ENCODE data around the gene DOC2B. TPM values are rescaled to one million over a fixed set of nuclear protein-coding genes. Genes with fewer than 3 reads are reported as not detected.
"Not testable (repeated sequence)": the region's sequence is repeated elsewhere in the genome, so short reads cannot be mapped to it uniquely, and the experiment has no call there.

The DOC2B gene
- polyA plus RNA-seq, 6 donors from 2014 or later = not detected

GRCh38 chr17:219696-220095 lies 38.2 kb upstream of the DOC2B start:
- H3K36me3 Mint-ChIP-seq = no peaks in the 10 kb centered on the region
- ATAC-seq (ENCODE audit: low read depth in 2 of 2) = no peak
- no peak for DNase-seq

GRCh38 chr17:218432-219110 lies 37.1 kb upstream of the DOC2B start:
- DNase-seq (no peak), ATAC-seq (ENCODE audit: low read depth in 2 of 2) (no peak)
- H3K4me1 Mint-ChIP-seq = no peaks in the 10 kb centered on the region
- no peaks in the 10 kb centered on the region for H3K36me3 Mint-ChIP-seq
- no peaks in the 10 kb centered on the region for H3K9me3 Mint-ChIP-seq
- H3K4me3 Mint-ChIP-seq = peak overlapping the region in 1 of 8 donors; percentile 2
- H3K27me3 Mint-ChIP-seq = no peaks in the 10 kb centered on the region
- no peak overlapping the region for H3K27ac Mint-ChIP-seq

More at GRCh38 chr17:219696-220095, 38.2 kb upstream of the DOC2B start:
- Mint-ChIP-seq H3K4me1 (no peaks in the 10 kb centered on the region), H3K9me3 (peaks cover 0 to 3% (median 0%) of the 10 kb centered on the region in 7 donors), H3K4me3 (no peak overlapping the region), H3K27me3 (no peaks in the 10 kb centered on the region), H3K27ac (no peak overlapping the region)

GRCh38 chr17:216625-217024 lies 35.2 kb upstream of the DOC2B start:
- Mint-ChIP-seq H3K4me1 (no peaks in the 10 kb centered on the region), H3K27ac (peak overlapping the region in 1 of 6 donors; percentile 68), H3K4me3 (peak overlapping the region in 3 of 8 donors; percentile 16 to 81 (median 55)), H3K36me3 (no peaks in the 10 kb centered on the region), H3K27me3 (no peaks in the 10 kb centered on the region), H3K9me3 (no peaks in the 10 kb centered on the region)
- DNase-seq (no peak), ATAC-seq (ENCODE audit: low read depth in 2 of 2) (no peak)

GRCh38 chr17:215563-216478 lies 34.4 kb upstream of the DOC2B start:
- peak in 1 of 2 donors; percentile 20 for ATAC-seq (ENCODE audit: low read depth in 2 of 2)

GRCh38 chr17:214881-215331 lies 33.5 kb upstream of the DOC2B start:
- H3K36me3 Mint-ChIP-seq = no peaks in the 10 kb centered on the region
- peak overlapping the region in 1 of 6 donors; percentile 80 for H3K27ac Mint-ChIP-seq
- peak overlapping the region in 3 of 8 donors; percentile 52 to 89 (median 86) for H3K4me3 Mint-ChIP-seq

More at GRCh38 chr17:215563-216478, 34.4 kb upstream of the DOC2B start:
- not testable (repeated sequence) for H3K4me1 Mint-ChIP-seq, DNase-seq, H3K36me3 Mint-ChIP-seq, H3K9me3 Mint-ChIP-seq, H3K27me3 Mint-ChIP-seq
- Mint-ChIP-seq H3K27ac (peak overlapping the region in 2 of 6 donors; percentile 77 to 80), H3K4me3 (peak overlapping the region in 3 of 8 donors; percentile 52 to 89 (median 86))

GRCh38 chr17:213286-214105 lies 32.0 kb upstream of the DOC2B start:
- no peaks in the 10 kb centered on the region for H3K36me3 Mint-ChIP-seq
- no peak overlapping the region for H3K4me3 Mint-ChIP-seq
- peaks cover 0 to 6% (median 3%) of the 10 kb centered on the region in 7 donors for H3K9me3 Mint-ChIP-seq
- H3K27ac Mint-ChIP-seq = no peak overlapping the region
- H3K4me1 Mint-ChIP-seq = no peaks in the 10 kb centered on the region
- H3K27me3 Mint-ChIP-seq = no peaks in the 10 kb centered on the region
- DNase-seq = no peak
- ATAC-seq (ENCODE audit: low read depth in 2 of 2) = no peak

More at GRCh38 chr17:214881-215331, 33.5 kb upstream of the DOC2B start:
- Mint-ChIP-seq H3K9me3 (peaks cover 0 to 3% (median 0%) of the 10 kb centered on the region in 7 donors), H3K27me3 (no peaks in the 10 kb centered on the region), H3K4me1 (no peaks in the 10 kb centered on the region)
- DNase-seq (no peak), ATAC-seq (ENCODE audit: low read depth in 2 of 2) (no peak)

- Mint-ChIP-seq H3K9me3 (peaks cover 0 to 17% (median 8%) of the 10 kb centered on the region in 7 donors), H3K27ac (no peak overlapping the region), H3K4me3 (no peak overlapping the region), H3K36me3 (peaks cover 0 to 7% of the 10 kb centered on the region in 2 donors), H3K4me1 (no peaks in the 10 kb centered on the region), H3K27me3 (peaks cover 0 to 8% (median 0%) of the 10 kb centered on the region in 3 donors)
- no peak for DNase-seq
- ATAC-seq (ENCODE audit: low read depth in 2 of 2) = no peak
These were observed 29.0 kb upstream of the DOC2B start for GRCh38 chr17:210402-210801.

GRCh38 chr17:208429-208828 lies 27.0 kb upstream of the DOC2B start:
- H3K9me3 Mint-ChIP-seq = peaks cover 0 to 17% (median 8%) of the 10 kb centered on the region in 7 donors
- no peaks in the 10 kb centered on the region for H3K4me1 Mint-ChIP-seq
- DNase-seq = no peak
- no peak overlapping the region for H3K27ac Mint-ChIP-seq
- peaks cover 0 to 7% of the 10 kb centered on the region in 2 donors for H3K36me3 Mint-ChIP-seq
- ATAC-seq (ENCODE audit: low read depth in 2 of 2) = no peak
- peaks cover 0 to 8% (median 0%) of the 10 kb centered on the region in 3 donors for H3K27me3 Mint-ChIP-seq
- no peak overlapping the region for H3K4me3 Mint-ChIP-seq

GRCh38 chr17:207775-208174 lies 26.3 kb upstream of the DOC2B start:
- ATAC-seq (ENCODE audit: low read depth in 2 of 2) = no peak
- no peaks in the 10 kb centered on the region for H3K4me1 Mint-ChIP-seq
- no peak for DNase-seq
- H3K9me3 Mint-ChIP-seq = peaks cover 0 to 17% (median 8%) of the 10 kb centered on the region in 7 donors
- no peak overlapping the region for H3K4me3 Mint-ChIP-seq
- peaks cover 0 to 7% of the 10 kb centered on the region in 2 donors for H3K36me3 Mint-ChIP-seq
- H3K27ac Mint-ChIP-seq = no peak overlapping the region
- peaks cover 0 to 8% (median 0%) of the 10 kb centered on the region in 3 donors for H3K27me3 Mint-ChIP-seq

GRCh38 chr17:206941-207560 lies 25.6 kb upstream of the DOC2B start:
- peaks cover 0 to 7% of the 10 kb centered on the region in 2 donors for H3K36me3 Mint-ChIP-seq
- H3K4me1 Mint-ChIP-seq = no peaks in the 10 kb centered on the region
- H3K27me3 Mint-ChIP-seq = peaks cover 0 to 8% (median 0%) of the 10 kb centered on the region in 3 donors
- no peak overlapping the region for H3K4me3 Mint-ChIP-seq
- no peak for DNase-seq
- no peak for ATAC-seq (ENCODE audit: low read depth in 2 of 2)
- no peak overlapping the region for H3K27ac Mint-ChIP-seq
- H3K9me3 Mint-ChIP-seq = peaks cover 0 to 17% (median 8%) of the 10 kb centered on the region in 7 donors

- peaks cover 0 to 17% (median 8%) of the 10 kb centered on the region in 7 donors for H3K9me3 Mint-ChIP-seq
- H3K4me1 Mint-ChIP-seq; ATAC-seq (ENCODE audit: low read depth in 2 of 2); H3K36me3 Mint-ChIP-seq; H3K27me3 Mint-ChIP-seq; H3K27ac Mint-ChIP-seq; H3K4me3 Mint-ChIP-seq; DNase-seq: not testable (repeated sequence)
These were observed 25.0 kb upstream of the DOC2B start for GRCh38 chr17:206484-206883.

GRCh38 chr17:205817-206216 lies 24.4 kb upstream of the DOC2B start:
- ATAC-seq (ENCODE audit: low read depth in 2 of 2) = no peak
- Mint-ChIP-seq H3K4me3 (peak overlapping the region in 1 of 8 donors; percentile 37), H3K27me3 (peaks cover 0 to 8% (median 0%) of the 10 kb centered on the region in 3 donors), H3K27ac (no peak overlapping the region), H3K4me1 (no peaks in the 10 kb centered on the region), H3K36me3 (peaks cover 0 to 7% of the 10 kb centered on the region in 2 donors), H3K9me3 (peaks cover 0 to 17% (median 7%) of the 10 kb centered on the region in 7 donors)
- no peak for DNase-seq

Data from naive B cell (primary cell).